SKM-1 (cell line): ENCODE data around the gene BRICD5.

Experiments
- DNase-seq: peaks from one replicate; lab custom pipeline; 2025; ENCODE audit not compliant: unreplicated experiment; lab: John Stamatoyannopoulos, UW

Gene BRICD5

GRCh38 chr16:2237493-2238149 lies 27.0 kb upstream of the BRICD5 start:
- no peak for DNase-seq

- no peak for DNase-seq
Measured at GRCh38 chr16:2237102-2237482, 26.4 kb upstream of the BRICD5 start.

GRCh38 chr16:2236337-2237101 lies 25.9 kb upstream of the BRICD5 start, which contains the start of gene DNASE1L2:
Gene DNASE1L2, plus strand, starts transcription at chr16:2236444. Its CDS starts 373 bp downstream, at chr16:2236817.
- DNase-seq, result no peak

- no peak for DNase-seq
Measured at GRCh38 chr16:2235695-2236336, 25.2 kb upstream of the BRICD5 start.

- DNase-seq, result no peak
Measured at GRCh38 chr16:2235234-2235651, 24.6 kb upstream of the BRICD5 start.

- no peak for DNase-seq
Measured at GRCh38 chr16:2234813-2235170, 24.1 kb upstream of the BRICD5 start.

GRCh38 chr16:2233872-2234812 lies 23.5 kb upstream of the BRICD5 start:
- DNase-seq, result no peak

GRCh38 chr16:2233046-2233775 lies 22.5 kb upstream of the BRICD5 start:
- DNase-seq, result no peak

- no peak for DNase-seq
Measured at GRCh38 chr16:2232094-2232990, 21.7 kb upstream of the BRICD5 start.

- DNase-seq, result no peak
Measured at GRCh38 chr16:2231016-2231931, 20.6 kb upstream of the BRICD5 start.

GRCh38 chr16:2230376-2230775 lies 19.7 kb upstream of the BRICD5 start:
- no peak for DNase-seq

- DNase-seq, result no peak
Measured at GRCh38 chr16:2229632-2230250, 19.1 kb upstream of the BRICD5 start.

GRCh38 chr16:2229091-2229490 lies 18.4 kb upstream of the BRICD5 start:
- DNase-seq, result no peak

GRCh38 chr16:2228161-2228824 lies 17.6 kb upstream of the BRICD5 start:
- no peak for DNase-seq

GRCh38 chr16:2226918-2227317 lies 16.3 kb upstream of the BRICD5 start:
- DNase-seq, result no peak

- DNase-seq, result no peak
Measured at GRCh38 chr16:2226245-2226793, 15.7 kb upstream of the BRICD5 start.

GRCh38 chr16:2223942-2224486 lies 13.4 kb upstream of the BRICD5 start:
- DNase-seq, result no peak
